Gastroesophageal sphincter (tissue), 4 donors: ENCODE measurements around the gene KCNIP2. TPM values are rescaled to one million over a fixed set of nuclear protein-coding genes. Genes with fewer than 3 reads are reported as not detected.

Source experiments
- ATAC-seq: fragments of 150-250 bp; one replicate; pipeline ENCODE4 v1.9.1; 2016; ENCODE audit warnings: mild to moderate bottlenecking, moderate library complexity
- H3K27ac ChIP-seq, 4 donors: fragments of 200-600 bp; sonication (generic) in 3 of 4; 1 replicate in 3 of 4; 2 replicates in 1 of 4; pipeline ENCODE4 v1.5.1; 2016 to 2019
- H3K27me3 ChIP-seq: fragments of 200-600 bp; sonication (generic); one replicate; pipeline ENCODE4 v1.5.1; 2019
- H3K36me3 ChIP-seq, 2 donors: fragments of 200-600 bp; sonication (generic); one replicate each; pipeline ENCODE4 v1.5.1; 2019; ENCODE audit warnings: control low read depth in 1 of 2
- H3K4me1 ChIP-seq, 3 donors: fragments of 200-600 bp; sonication (generic); 1 replicate in 2 of 3; 2 replicates in 1 of 3; pipeline ENCODE4 v1.5.1; 2016 to 2019; ENCODE audit warnings: control low read depth in 2 of 3
- H3K4me3 ChIP-seq, 2 donors: fragments of 200-600 bp; sonication (generic); one replicate each; pipeline ENCODE4 v1.5.1; 2019; ENCODE audit warnings: mild to moderate bottlenecking in 1 of 2, moderate library complexity in 1 of 2
- H3K9me3 ChIP-seq, 3 donors: fragments of 200-600 bp; sonication (generic); one replicate each; pipeline ENCODE4 v1.5.1; 2017 to 2019; ENCODE audit warnings: control low read depth in 2 of 3
- CTCF ChIP-seq, 4 experiments: fragments of 200-600 bp in 2 of 4; fragments of 450-650 bp in 2 of 4; sonication (generic) in 1 of 4; IDR thresholded peaks; one replicate each; pipeline ENCODE4 v1.5.1; 2017 to 2019; ENCODE audit warnings: antibody characterized with exemption in 4 of 4, mild to moderate bottlenecking in 2 of 4, moderate library complexity in 2 of 4
- EP300 ChIP-seq: sonication (generic); formaldehyde crosslinking; IDR thresholded peaks from one replicate; pipeline ENCODE4 v1.6.1; 2017; ENCODE audit warnings: antibody characterized with exemption, mild to moderate bottlenecking
- POLR2A ChIP-seq, 2 donors: fragments of 450-650 bp; IDR thresholded peaks; one replicate each; pipeline ENCODE4 v1.6.1; 2017; ENCODE audit warnings: antibody characterized with exemption in 2 of 2, mild to moderate bottlenecking in 2 of 2, moderate library complexity in 1 of 2
- POLR2AphosphoS5 ChIP-seq: sonication (generic); formaldehyde crosslinking; IDR thresholded peaks from one replicate; pipeline ENCODE4 v1.6.1; 2017; ENCODE audit warnings: antibody characterized with exemption
- WGBS, 2 donors: methylation state at CpG; one replicate each; pipeline ENCODE4 v1.1.5; 2018; ENCODE audit warnings: low coverage in 1 of 2; 5-methylcytosine and 5-hydroxymethylcytosine counted together
- total RNA-seq, 4 donors: library from RNA; depleted of rRNA; stranded (reverse); fragments of >200 nt; gene quantifications; one replicate each; pipeline ENCODE4 v1.1.0, GENCODE V29; 2016

The KCNIP2 gene
- total RNA-seq, 4 donors from 2014 or later = 0.78 to 2.4 (median 0.89) TPM; not detected in 1

DNA sequence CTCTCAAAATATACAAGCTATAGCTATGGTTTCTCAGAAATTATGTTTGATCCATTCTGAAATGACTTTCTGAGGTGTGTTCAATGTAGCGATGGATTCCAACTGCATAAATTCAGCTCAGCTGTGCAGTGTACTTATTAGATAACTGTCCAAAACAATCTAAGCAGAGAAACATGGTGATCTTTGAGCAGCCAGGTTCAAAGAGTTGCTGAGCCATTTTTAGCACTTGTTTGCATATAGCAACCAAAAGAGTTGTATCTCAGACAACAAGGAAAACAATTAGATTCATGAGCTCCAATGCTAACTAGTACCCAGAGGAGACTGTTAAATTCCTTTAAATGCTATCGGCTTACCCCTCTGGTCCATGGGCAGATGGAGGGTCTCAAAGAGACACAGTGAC lies 15.9 kb upstream of the KCNIP2 start:
- 85 to 100% methylated on average over 1 to 2 of the region's 2 CpGs for WGBS, 2 donors
- H3K9me3 ChIP-seq = peaks cover 0 to 12% (median 0%) of the 10 kb centered on the region in 3 donors
- H3K4me1 ChIP-seq = no peaks in the 10 kb centered on the region
- no peak for ATAC-seq
- no peak for TF ChIP-seq POLR2AphosphoS5
- TF ChIP-seq POLR2A (IDR thresholded peaks at IDR 0.05) = no peak
- TF ChIP-seq CTCF (IDR thresholded peaks at IDR 0.05) = no peak
- no peak for TF ChIP-seq EP300
- no peaks in the 10 kb centered on the region for H3K27me3 ChIP-seq
- peaks cover 0 to 14% of the 10 kb centered on the region in 2 donors for H3K36me3 ChIP-seq
- no peak overlapping the region for H3K27ac ChIP-seq
- no peak overlapping the region for H3K4me3 ChIP-seq

DNA sequence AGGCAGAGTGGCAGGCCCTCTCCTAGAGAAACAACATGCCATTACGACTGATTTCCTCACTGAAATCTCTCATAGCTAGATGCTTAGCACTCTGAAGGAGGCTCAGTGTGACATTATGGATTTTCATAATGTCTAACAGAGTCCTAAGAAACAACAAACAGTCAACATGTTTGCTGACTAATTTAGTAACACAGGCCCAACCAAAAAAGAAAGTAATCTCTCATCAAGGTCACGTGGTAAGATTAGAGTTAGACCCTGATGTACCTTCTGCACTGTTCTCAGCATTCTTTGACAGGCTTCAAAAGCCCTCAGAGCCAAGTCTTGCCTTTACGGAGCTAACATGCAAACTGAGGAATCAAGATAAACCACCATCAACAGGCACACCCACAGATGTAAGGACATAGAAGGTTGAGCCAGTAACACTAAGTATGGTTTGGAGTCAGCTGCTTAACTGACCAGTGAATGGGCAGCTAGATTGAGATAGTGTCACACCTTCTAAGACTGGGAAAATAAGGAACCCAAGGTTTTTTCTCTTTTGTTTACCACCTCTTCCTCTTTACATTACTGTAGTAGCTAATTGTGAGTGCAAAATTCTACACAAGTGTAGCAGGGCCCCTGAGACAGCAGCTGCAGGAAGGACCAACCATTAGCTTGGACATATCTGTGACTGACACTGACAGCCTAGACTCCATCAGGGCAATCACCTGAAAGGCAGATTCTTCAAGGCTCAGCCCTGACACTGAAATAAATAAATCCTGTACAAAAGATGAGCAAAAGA lies 15.3 kb upstream of the KCNIP2 start:
- Histone ChIP-seq H3K9me3 (peaks cover 0 to 12% (median 0%) of the 10 kb centered on the region in 3 donors), H3K36me3 (peaks cover 0 to 14% of the 10 kb centered on the region in 2 donors), H3K27me3 (no peaks in the 10 kb centered on the region), H3K4me3 (no peak overlapping the region), H3K4me1 (no peaks in the 10 kb centered on the region), H3K27ac (no peak overlapping the region)
- TF ChIP-seq CTCF (IDR thresholded peaks at IDR 0.05) (no peak), EP300 (no peak), POLR2A (IDR thresholded peaks at IDR 0.05) (no peak), POLR2AphosphoS5 (no peak)
- no peak for ATAC-seq
- 50 to 64% methylated on average over 2 to 3 of the region's 3 CpGs for WGBS, 2 donors

- Histone ChIP-seq H3K27me3 (no peaks in the 10 kb centered on the region), H3K4me3 (no peak overlapping the region), H3K36me3 (peaks cover 0 to 14% of the 10 kb centered on the region in 2 donors), H3K27ac (no peak overlapping the region), H3K9me3 (peaks cover 0 to 12% (median 0%) of the 10 kb centered on the region in 3 donors), H3K4me1 (no peaks in the 10 kb centered on the region)
- no peak for ATAC-seq
- whole genome bisulfite sequencing, 2 donors = 0% methylated on average over 1 of the region's 1 CpG; no CpG with 5 or more reads in 1 of the 2 donors
- TF ChIP-seq POLR2A (IDR thresholded peaks at IDR 0.05) (no peak), EP300 (no peak), POLR2AphosphoS5 (no peak), CTCF (IDR thresholded peaks at IDR 0.05) (no peak)
These were observed 14.3 kb upstream of the KCNIP2 start for GRCh38 chr10:101857802-101858476.

- TF ChIP-seq EP300 (no peak), POLR2AphosphoS5 (no peak), CTCF (IDR thresholded peaks at IDR 0.05) (no peak), POLR2A (IDR thresholded peaks at IDR 0.05) (no peak)
- no peak overlapping the region for H3K4me3 ChIP-seq
- H3K27ac ChIP-seq = no peak overlapping the region
- no peak for ATAC-seq
- H3K36me3 ChIP-seq = peaks cover 0 to 11% of the 10 kb centered on the region in 2 donors
- no peaks in the 10 kb centered on the region for H3K27me3 ChIP-seq
- H3K4me1 ChIP-seq = peaks cover 0 to 6% (median 0%) of the 10 kb centered on the region in 3 donors
- peaks cover 0 to 12% (median 0%) of the 10 kb centered on the region in 3 donors for H3K9me3 ChIP-seq
These were observed 13.0 kb upstream of the KCNIP2 start for GRCh38 chr10:101856626-101857025.
